NCI-H82 treated with DMSO at 0.1 percent for 48 hours (cell line): ENCODE measurements around the gene ZNF462.

ENCODE experiments used
- DNase-seq: peaks from one replicate; lab custom pipeline; 2025; ENCODE audit not compliant: unreplicated experiment; lab: John Stamatoyannopoulos, UW

Gene ZNF462

GRCh38 chr9:106864373-106865143, 1.6 kb downstream of the ZNF462 start:
- no peak for DNase-seq

GRCh38 chr9:106866243-106866642, 3.3 kb downstream of the ZNF462 start:
- DNase-seq = no peak

GRCh38 chr9:106867286-106867685, 4.3 kb downstream of the ZNF462 start:
- DNase-seq = no peak

GRCh38 chr9:106868087-106868486, 5.1 kb downstream of the ZNF462 start:
- DNase-seq = no peak

GRCh38 chr9:106868565-106868964, 5.6 kb downstream of the ZNF462 start:
- no peak for DNase-seq

- no peak for DNase-seq
These were observed 6.1 kb downstream of the ZNF462 start for GRCh38 chr9:106869028-106869427.

- no peak for DNase-seq
These were observed 6.5 kb downstream of the ZNF462 start for GRCh38 chr9:106869458-106869857.

GRCh38 chr9:106872641-106873040, 9.7 kb downstream of the ZNF462 start:
- DNase-seq = no peak

- DNase-seq = no peak
These were observed 11.1 kb downstream of the ZNF462 start for GRCh38 chr9:106874031-106874430.

- DNase-seq = no peak
These were observed 11.7 kb downstream of the ZNF462 start for GRCh38 chr9:106874652-106875051.

GRCh38 chr9:106875529-106875928, 12.6 kb downstream of the ZNF462 start:
- DNase-seq = no peak

GRCh38 chr9:106877345-106877744, 14.4 kb downstream of the ZNF462 start:
- DNase-seq = no peak

- DNase-seq = no peak
These were observed 15.3 kb downstream of the ZNF462 start for GRCh38 chr9:106878081-106878837.

- DNase-seq = no peak
These were observed 16.0 kb downstream of the ZNF462 start for GRCh38 chr9:106878934-106879333.

- DNase-seq = no peak
These were observed 16.5 kb downstream of the ZNF462 start for GRCh38 chr9:106879439-106879882.

- no peak for DNase-seq
These were observed 17.1 kb downstream of the ZNF462 start for GRCh38 chr9:106880081-106880480.

- DNase-seq = no peak
These were observed 17.9 kb downstream of the ZNF462 start for GRCh38 chr9:106880863-106881262.

- DNase-seq = no peak
These were observed 20.1 kb downstream of the ZNF462 start for GRCh38 chr9:106883030-106883429.

GRCh38 chr9:106883626-106884190, 20.7 kb downstream of the ZNF462 start:
- DNase-seq = no peak

- no peak for DNase-seq
These were observed 22.5 kb downstream of the ZNF462 start for GRCh38 chr9:106885451-106885850.

- DNase-seq = no peak
These were observed 23.4 kb downstream of the ZNF462 start for GRCh38 chr9:106886111-106887046.
